Ovary (tissue), 9 donors: Measurements from ENCODE around the gene INPP5D. TPM values are rescaled to one million over a fixed set of nuclear protein-coding genes. Genes with fewer than 3 reads are reported as not detected.

Experiments used
- DNase-seq, 5 donors: peaks; one replicate each; pipeline ENCODE4 v3.0.0-alpha.2; 2019 to 2020
- H3K27ac ChIP-seq, 2 donors: fragments of 200-600 bp; one replicate each; pipeline versions ENCODE4 v1.5.1 to v1.8.0; 2019 to 2022
- H3K27me3 ChIP-seq: fragments of 200-600 bp; one replicate; pipeline ENCODE4 v1.8.0; 2022
- H3K36me3 ChIP-seq: fragments of 200-600 bp; sonication (generic); one replicate; pipeline ENCODE4 v1.5.1; 2019
- H3K4me1 ChIP-seq: one replicate; pipeline ENCODE4 v1.8.1; 2013; ENCODE audit warnings: mild to moderate bottlenecking, moderate library complexity; ENCODE audit not compliant: insufficient read depth
- H3K4me3 ChIP-seq: fragments of 200-600 bp; sonication (generic); one replicate; pipeline ENCODE4 v1.5.1; 2017
- H3K9me3 ChIP-seq, 2 donors: fragments of 200-600 bp in 1 of 2; sonication (generic) in 1 of 2; one replicate each; pipeline versions ENCODE4 v1.5.1 to v1.8.1; 2013 to 2019; ENCODE audit warnings: mild to moderate bottlenecking in 1 of 2, moderate library complexity in 1 of 2
- EP300 ChIP-seq: sonication (generic); formaldehyde crosslinking; IDR thresholded peaks from one replicate; pipeline ENCODE4 v1.6.1; 2017; ENCODE audit warnings: antibody characterized with exemption
- POLR2A ChIP-seq: fragments of 450-650 bp; IDR thresholded peaks from one replicate; pipeline ENCODE4 v1.6.1; 2017; ENCODE audit warnings: antibody characterized with exemption, mild to moderate bottlenecking, moderate library complexity
- WGBS, 3 donors: extraction: QIAGEN DNeasy Blood & Tissue Kit in 1 of 3; methylation state at CpG; one replicate each; pipeline versions ENCODE4 v1.1.5 to v1.1.7; 2013 to 2017; 5-methylcytosine and 5-hydroxymethylcytosine counted together
- intact Hi-C, 4 donors: fragments of 100-400 bp; cut with DNase I; formaldehyde crosslinking; loops; one replicate each; pipeline versions ENCODE4 v1.11.0 to v1.15.1; 2022 to 2023
- polyA plus RNA-seq, 2 donors: library from polyadenylated mRNA; stranded (reverse); fragments of 200-250 nt in 1 of 2; fragments of 350-450 nt in 1 of 2; fragmentation: Illumina TruSeq in 1 of 2; extraction: RNeasy Lipid Tissue Mini Kit (QIAGEN cat#74804) in 1 of 2; gene quantifications; one replicate each; pipeline ENCODE4 v1.2.3, GENCODE V29; 2013 to 2014
- total RNA-seq, 7 donors: library from RNA; depleted of rRNA in 2 of 7; stranded (reverse); fragments of >200 nt in 2 of 7; fragmentation: NEBNext Ultra II Directional in 3 of 7; extraction: Animal tissue kit (Norgen Biotek cat#: 25700) in 3 of 7; gene quantifications; one replicate each; pipeline versions ENCODE4 v1.1.0 to v1.2.4, GENCODE V29; 2016 to 2023
- TF ChIP-seq, protein P1 (sequence below), 3 donors: fragments of 450-650 bp in 2 of 3; fragments of 200-600 bp in 1 of 3; IDR thresholded peaks; one replicate each; pipeline versions ENCODE4 v1.5.1 to v1.8.0; 2016 to 2022; ENCODE audit warnings: antibody characterized with exemption in 3 of 3, mild to moderate bottlenecking in 1 of 3
- donor health status: DM: no; HTN: no; CAD: no; lungs with moderate emphysema.
- donor health status: DM: no; HTN: no; CAD: no.
- donor health status: Bipolar disorder and iron deficiency.
- donor health status: DM: yes; HTN: yes; CAD: no.
- donor health status: DM: no; HTN: no; CAD: no.
- donor health status: DM: yes; HTN: yes; CAD: no.

The INPP5D gene
- total and polyA plus RNA-seq, 9 donors = 4.1 to 14.4 (median 7.7) TPM

GRCh38 chr2:233217892-233218377 lies 157.8 kb downstream of the INPP5D start:
- Histone ChIP-seq H3K9me3 (no peaks in the 10 kb centered on the region), H3K27ac (no peak overlapping the region), H3K36me3 (no peaks in the 10 kb centered on the region), H3K27me3 (no peaks in the 10 kb centered on the region), H3K4me3 (no peak overlapping the region), H3K4me1 (no peaks in the 10 kb centered on the region)
- intact Hi-C loops = no loop called here
- WGBS, 3 donors = 61 to 67% (median 64%) methylated on average over 8 of the region's 8 CpGs
- TF ChIP-seq, protein P1, sequence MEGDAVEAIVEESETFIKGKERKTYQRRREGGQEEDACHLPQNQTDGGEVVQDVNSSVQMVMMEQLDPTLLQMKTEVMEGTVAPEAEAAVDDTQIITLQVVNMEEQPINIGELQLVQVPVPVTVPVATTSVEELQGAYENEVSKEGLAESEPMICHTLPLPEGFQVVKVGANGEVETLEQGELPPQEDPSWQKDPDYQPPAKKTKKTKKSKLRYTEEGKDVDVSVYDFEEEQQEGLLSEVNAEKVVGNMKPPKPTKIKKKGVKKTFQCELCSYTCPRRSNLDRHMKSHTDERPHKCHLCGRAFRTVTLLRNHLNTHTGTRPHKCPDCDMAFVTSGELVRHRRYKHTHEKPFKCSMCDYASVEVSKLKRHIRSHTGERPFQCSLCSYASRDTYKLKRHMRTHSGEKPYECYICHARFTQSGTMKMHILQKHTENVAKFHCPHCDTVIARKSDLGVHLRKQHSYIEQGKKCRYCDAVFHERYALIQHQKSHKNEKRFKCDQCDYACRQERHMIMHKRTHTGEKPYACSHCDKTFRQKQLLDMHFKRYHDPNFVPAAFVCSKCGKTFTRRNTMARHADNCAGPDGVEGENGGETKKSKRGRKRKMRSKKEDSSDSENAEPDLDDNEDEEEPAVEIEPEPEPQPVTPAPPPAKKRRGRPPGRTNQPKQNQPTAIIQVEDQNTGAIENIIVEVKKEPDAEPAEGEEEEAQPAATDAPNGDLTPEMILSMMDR (IDR thresholded peaks at IDR 0.05) = no peak
- no peak for DNase-seq

DNA sequence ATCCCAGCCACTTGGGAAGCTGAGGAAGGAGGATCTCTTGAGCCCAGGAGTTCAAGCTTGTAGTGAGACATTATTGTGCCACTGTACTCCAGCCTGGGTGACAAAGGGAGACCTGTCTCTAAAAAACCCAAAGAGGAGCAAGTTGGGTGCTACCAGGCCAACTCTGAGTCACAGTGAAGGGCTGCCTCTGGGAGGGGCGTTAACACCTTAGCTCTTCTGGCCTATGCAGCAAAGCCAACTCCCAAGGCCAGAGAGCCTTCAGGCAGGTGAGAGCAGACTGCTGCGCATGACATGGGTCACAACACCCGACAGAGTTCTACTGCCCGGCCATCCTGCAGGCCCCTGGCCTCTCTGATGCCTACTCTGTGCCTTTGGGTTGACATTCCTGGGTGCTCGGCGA lies 158.7 kb downstream of the INPP5D start:
- TF ChIP-seq, protein P1 (IDR thresholded peaks at IDR 0.05) = no peak
- no peak for TF ChIP-seq EP300
- TF ChIP-seq POLR2A = no peak
- WGBS, 3 donors = 94 to 95% (median 95%) methylated on average over 6 of the region's 6 CpGs
- Histone ChIP-seq H3K4me1 (no peaks in the 10 kb centered on the region), H3K36me3 (no peaks in the 10 kb centered on the region), H3K27ac (no peak overlapping the region), H3K4me3 (no peak overlapping the region), H3K9me3 (no peaks in the 10 kb centered on the region), H3K27me3 (no peaks in the 10 kb centered on the region)
- intact Hi-C loops = no loop called here
- no peak for DNase-seq

DNA sequence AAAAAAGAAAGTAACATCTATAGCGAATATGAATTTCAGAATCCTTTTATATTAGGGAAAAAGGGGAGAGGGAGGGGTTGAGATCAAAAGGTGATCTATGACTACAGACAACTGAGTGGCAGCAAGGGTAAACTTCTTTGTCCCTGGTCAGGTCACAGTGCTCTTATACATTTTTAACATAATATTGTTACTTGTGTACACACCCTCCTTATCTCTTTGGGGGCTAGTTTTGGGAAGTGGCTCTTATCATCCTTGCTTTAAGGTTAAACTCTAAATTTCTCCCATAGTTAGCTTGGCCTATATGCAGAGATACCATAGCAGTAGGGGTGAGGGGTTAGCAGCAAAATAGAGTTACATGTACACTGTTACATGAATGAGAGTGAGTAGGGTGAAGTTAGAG lies 159.7 kb downstream of the INPP5D start:
- no peaks in the 10 kb centered on the region for H3K27me3 ChIP-seq
- WGBS, 3 donors = 95 to 100% (median 97%) methylated on average over 1 of the region's 1 CpG
- no peaks in the 10 kb centered on the region for H3K4me1 ChIP-seq
- no peak overlapping the region for H3K27ac ChIP-seq
- no peaks in the 10 kb centered on the region for H3K36me3 ChIP-seq
- H3K9me3 ChIP-seq = no peaks in the 10 kb centered on the region
- intact Hi-C loops = no loop called here
- no peak for DNase-seq
- H3K4me3 ChIP-seq = no peak overlapping the region
- TF ChIP-seq POLR2A (no peak), EP300 (no peak)
- TF ChIP-seq, protein P1 (IDR thresholded peaks at IDR 0.05) = no peak

DNA sequence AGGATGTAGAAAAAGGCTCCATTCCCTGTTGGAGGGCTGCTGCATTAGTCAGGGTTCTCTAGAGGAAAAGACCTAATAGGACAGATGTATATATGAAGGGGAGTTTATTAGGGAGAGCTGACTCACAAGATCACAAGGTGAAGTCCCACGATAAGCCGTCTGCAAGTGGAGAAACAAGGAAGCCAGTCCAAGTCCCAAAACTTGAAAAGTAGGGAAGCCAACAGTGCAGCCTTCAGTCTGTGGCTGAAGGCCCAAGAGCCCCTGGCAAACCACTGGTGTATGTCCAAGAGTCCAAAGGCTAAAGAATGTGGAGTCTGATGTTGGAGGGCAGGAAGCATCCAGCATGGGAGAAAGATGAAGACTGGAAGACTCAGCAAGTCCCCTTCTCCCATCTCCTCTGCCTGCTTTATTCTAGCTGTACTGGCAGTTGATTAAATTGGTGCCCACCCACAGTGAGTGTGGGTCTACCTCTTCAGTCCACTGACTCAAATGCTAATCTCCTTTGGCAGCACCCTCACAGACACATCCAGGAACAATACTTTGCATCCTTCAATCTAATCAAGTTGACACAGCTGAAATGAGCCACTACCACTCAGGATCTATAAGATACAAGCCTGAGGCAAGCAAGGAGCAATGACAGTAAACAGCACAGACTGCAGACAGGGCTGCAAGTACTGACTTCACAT lies 161.4 kb downstream of the INPP5D start:
- H3K4me3 ChIP-seq = no peak overlapping the region
- no peaks in the 10 kb centered on the region for H3K9me3 ChIP-seq
- intact Hi-C loops = no loop called here
- no peaks in the 10 kb centered on the region for H3K27me3 ChIP-seq
- H3K27ac ChIP-seq = no peak overlapping the region
- DNase-seq = no peak
- H3K4me1 ChIP-seq = no peaks in the 10 kb centered on the region
- WGBS, 3 donors = 7 to 16% (median 14%) methylated on average over 2 of the region's 2 CpGs
- H3K36me3 ChIP-seq = no peaks in the 10 kb centered on the region
- TF ChIP-seq, protein P1 (IDR thresholded peaks at IDR 0.05) = no peak
- TF ChIP-seq POLR2A (no peak), EP300 (no peak)
